GM12878 (cell line): ENCODE data around the gene ABL1. TPM values are rescaled to one million over a fixed set of nuclear protein-coding genes. Genes with fewer than 3 reads are reported as not detected.

Source experiments
- ATAC-seq: fragments of 200-7000 bp; cut with Tn5 transposase; 3 replicates; pipeline ENCODE4 v1.9.1; 2020; ENCODE audit warnings: mild to moderate bottlenecking, moderate library complexity
- BruUV-seq: library from RNA; stranded (reverse); fragments of 400-500 nt; replicated peaks from 2 replicates; lab custom pipeline; 2021; lab: Mats Ljungman, UMichigan
- CTCF ChIA-PET: fragments of 300-600 bp; sonication (Branson Sonifier 250); formaldehyde crosslinking; extraction: SDS; loops from one replicate; lab custom pipeline; 2021; ENCODE audit warnings: inconsistent platforms; lab: Yijun Ruan, JAX
- POLR2A ChIA-PET: fragments of 350-600 bp; formaldehyde crosslinking; extraction: SDS; loops from one replicate; lab custom pipeline; 2021; ENCODE audit warnings: inconsistent platforms; lab: Charles Lee
- RAD21 ChIA-PET: fragments of 300-600 bp; sonication (Branson Sonifier 250); formaldehyde crosslinking; loops from one replicate; lab custom pipeline; 2023; ENCODE audit warnings: antibody characterized with exemption; ENCODE audit not compliant: unreplicated experiment; lab: Charles Lee
- SMC1A ChIA-PET: fragments of 300-600 bp; sonication (Branson Sonifier 250); formaldehyde crosslinking; loops from one replicate; lab custom pipeline; 2023; ENCODE audit not compliant: unreplicated experiment, uncharacterized antibody; lab: Charles Lee
- DNase-seq: peaks from one replicate; pipeline ENCODE4 v3.0.0-alpha.2; 2011; ENCODE audit warnings: low read depth, low spot score
- FAIRE-seq: peaks from 3 replicates; lab custom pipeline; 2011; peaks lifted over from hg19 to GRCh38; lab: Jason Lieb, UNC
- H2AFZ ChIP-seq: 2 replicates; pipeline ENCODE4 v1.6.0; 2011; ENCODE audit warnings: low read depth, low read length, control low read depth; ENCODE audit not compliant: control insufficient read depth
- H3K27ac ChIP-seq: 2 replicates; pipeline ENCODE4 v1.5.1; 2011; ENCODE audit warnings: control low read depth; ENCODE audit not compliant: control insufficient read depth, insufficient read depth
- H3K27me3 ChIP-seq, 2 experiments: replicated peaks in 1 of 2; 2 replicates each; pipeline versions ENCODE4 v1.6.0 to v1.6.1; 2011; ENCODE audit warnings: low read length in 1 of 2; ENCODE audit not compliant: control insufficient read depth in 2 of 2, insufficient read depth in 2 of 2
- H3K36me3 ChIP-seq, 2 experiments: 2 replicates each; pipeline ENCODE4 v1.5.1; 2011; ENCODE audit warnings: low read length in 1 of 2; ENCODE audit not compliant: control insufficient read depth in 2 of 2, insufficient read depth in 2 of 2
- H3K4me1 ChIP-seq: 2 replicates; pipeline ENCODE4 v1.6.1; 2011; ENCODE audit warnings: mild to moderate bottlenecking, low read length, moderate library complexity, mixed read lengths; ENCODE audit not compliant: control insufficient read depth, insufficient read depth
- H3K4me2 ChIP-seq: 2 replicates; pipeline ENCODE4 v1.6.0; 2011; ENCODE audit warnings: control low read depth; ENCODE audit not compliant: control insufficient read depth, insufficient read depth
- H3K4me3 ChIP-seq: fragments of 200-600 bp; sonication (generic); 2 replicates; pipeline ENCODE4 v1.5.1; 2016
- H3K79me2 ChIP-seq: 2 replicates; pipeline ENCODE4 v1.6.0; 2011; ENCODE audit warnings: low read length; ENCODE audit not compliant: control insufficient read depth, insufficient read depth
- H3K9ac ChIP-seq: 2 replicates; pipeline ENCODE4 v1.8.0; 2011; ENCODE audit warnings: low read length, control low read depth, mixed read lengths; ENCODE audit not compliant: control insufficient read depth, insufficient read depth
- H3K9me3 ChIP-seq: replicated peaks from 3 replicates; pipeline ENCODE4 v1.5.1; 2011; ENCODE audit warnings: mild to moderate bottlenecking, low read length; ENCODE audit not compliant: control insufficient read depth, insufficient read depth
- H4K20me1 ChIP-seq: 2 replicates; pipeline ENCODE4 v1.6.0; 2011; ENCODE audit not compliant: control insufficient read depth, insufficient read depth
- CREB1 ChIP-seq: IDR thresholded peaks from 2 replicates; pipeline ENCODE4 v1.6.1; 2012; ENCODE audit warnings: low read depth, mild to moderate bottlenecking, inconsistent platforms
- CREM ChIP-seq: IDR thresholded peaks from 2 replicates; pipeline ENCODE4 v1.6.1; 2014; ENCODE audit warnings: antibody characterized with exemption, low read depth
- MEF2B ChIP-seq: fragments of 450-650 bp; IDR thresholded peaks from 2 replicates; pipeline ENCODE4 v1.6.1; 2018; ENCODE audit warnings: mild to moderate bottlenecking, moderate library complexity; ENCODE audit not compliant: partially characterized antibody, poor library complexity, severe bottlenecking
- NBN ChIP-seq: fragments of 450-650 bp; IDR thresholded peaks from 2 replicates; pipeline ENCODE4 v1.6.1; 2016
- NFYB ChIP-seq: IDR thresholded peaks from 2 replicates; pipeline ENCODE4 v1.6.1; 2011; ENCODE audit warnings: low read depth, mild to moderate bottlenecking, low read length, improper control_type of control experiment, moderate library complexity; ENCODE audit not compliant: insufficient read depth
- POLR2AphosphoS2 ChIP-seq: IDR thresholded peaks from 2 replicates; pipeline ENCODE4 v1.6.1; 2011; ENCODE audit warnings: low read depth, mild to moderate bottlenecking, low read length, improper control_type of control experiment, moderate library complexity
- RAD21 ChIP-seq: IDR thresholded peaks from 2 replicates; pipeline ENCODE4 v1.6.1; 2011; ENCODE audit warnings: mild to moderate bottlenecking, low read depth, low read length, moderate library complexity; ENCODE audit not compliant: insufficient read depth
- SREBF1 ChIP-seq: IDR thresholded peaks from 2 replicates; pipeline ENCODE4 v1.6.1; 2012; ENCODE audit warnings: mild to moderate bottlenecking, low read length
- WRNIP1 ChIP-seq: IDR thresholded peaks from 2 replicates; pipeline ENCODE4 v1.6.1; 2011; ENCODE audit warnings: low read depth, low read length, improper control_type of control experiment, borderline replicate concordance
- ZSCAN29 ChIP-seq: fragments of 450-650 bp; IDR thresholded peaks from 2 replicates; pipeline ENCODE4 v1.6.1; 2017; ENCODE audit warnings: mild to moderate bottlenecking, moderate library complexity
- WGBS: methylation state at CpG from one replicate; pipeline ENCODE4 v1.1.6; 2016; ENCODE audit warnings: low lambda C conversion rate; ENCODE audit not compliant: insufficient replicate concordance, insufficient coverage; ENCODE audit errors: missing lambda C conversion rate; 5-methylcytosine and 5-hydroxymethylcytosine counted together
- in situ Hi-C: fragments of 300-500 bp; cut with MboI; formaldehyde crosslinking; loops from 9 replicates; pipeline ENCODE4 v1.14.3; 2018; ENCODE audit warnings: mixed read lengths
- intact Hi-C: fragments of 100-400 bp; cut with micrococcal nuclease; formaldehyde crosslinking; loops from one replicate; pipeline ENCODE4 v1.14.2; 2022; ENCODE audit not compliant: unreplicated experiment
- polyA plus RNA-seq, 11 experiments: library from polyadenylated mRNA; depleted of rRNA in 4 of 11; unstranded in 6 of 11; stranded (reverse) in 5 of 11; fragments of >200 nt; fragmentation: Nextera tagmentation in 4 of 11; fragmentation: Illumina TruSeq in 1 of 11; extraction: Ambion mirVana in 4 of 11; extraction: Trizol in 1 of 11; gene quantifications; 1 replicate in 1 of 11; 2 replicates in 10 of 11; pipeline versions ENCODE4 v1.2.1 to v1.2.3, GENCODE V29; 2011 to 2016; ENCODE audit warnings: inconsistent platforms in 2 of 11, missing spikeins in 2 of 11, low read depth in 1 of 11
- total RNA-seq, 4 experiments: library from RNA; depleted of rRNA in 3 of 4; stranded (reverse); fragments of >200 nt in 3 of 4; fragmentation: Illumina TruSeq in 1 of 4; extraction: Trizol in 1 of 4; gene quantifications; 2 replicates each; pipeline versions ENCODE4 v1.2.1 to v1.2.3, GENCODE V29; 2013 to 2021
- TF ChIP-seq, protein P1 (sequence below): fragments of 450-650 bp; IDR thresholded peaks from 2 replicates; pipeline ENCODE4 v1.6.1; 2017; ENCODE audit warnings: antibody characterized with exemption, mild to moderate bottlenecking, moderate library complexity

Gene ABL1
- total and polyA plus RNA-seq, 10 of the 15 experiments (the other 5 are each of a cell fraction or from before 2014, with no cell fraction given), result 0.79 to 51.5 (median 16.3) TPM

DNA sequence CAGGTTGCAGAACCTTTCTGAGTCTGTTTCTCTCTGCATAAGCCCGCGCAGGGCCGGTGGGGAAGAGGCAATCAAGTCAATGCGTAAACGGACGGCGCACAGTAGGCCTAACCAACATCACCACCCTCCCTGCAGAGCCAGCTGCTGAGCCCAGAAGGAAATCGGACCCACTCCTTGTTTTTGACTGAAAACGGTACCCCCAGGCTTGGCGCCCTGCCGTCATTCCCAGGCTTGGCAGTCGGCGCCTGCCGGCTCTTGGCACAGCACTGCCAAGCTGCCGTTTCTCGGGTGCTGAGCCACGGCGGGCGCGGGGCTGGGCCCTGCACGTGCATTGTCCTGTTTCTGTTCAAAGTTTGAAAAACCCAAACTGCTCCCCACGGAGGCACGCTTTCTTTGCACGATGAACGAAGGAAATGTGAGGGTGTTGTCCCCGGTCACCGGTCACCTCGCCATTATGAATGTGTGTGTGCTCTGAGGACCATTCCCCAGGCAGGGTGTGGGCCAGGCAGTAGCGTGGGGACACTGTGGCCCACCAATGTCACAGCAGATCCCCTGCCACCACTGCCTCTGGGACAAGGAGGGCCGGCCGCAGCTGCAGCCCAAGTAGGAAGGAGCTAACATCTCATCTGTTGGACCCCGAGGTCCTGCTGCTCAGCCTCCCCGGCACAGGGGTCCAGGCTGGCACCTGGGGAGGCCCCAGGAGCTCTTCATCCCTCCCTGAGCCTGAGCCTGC lies 83.9 kb downstream of the ABL1 start (continued):
- no peak for TF ChIP-seq SREBF1
- no peak for TF ChIP-seq POLR2AphosphoS2
- TF ChIP-seq RAD21, result no peak
- no peak for TF ChIP-seq MEF2B
- no peak for TF ChIP-seq NBN
- no peak for TF ChIP-seq CREM

DNA sequence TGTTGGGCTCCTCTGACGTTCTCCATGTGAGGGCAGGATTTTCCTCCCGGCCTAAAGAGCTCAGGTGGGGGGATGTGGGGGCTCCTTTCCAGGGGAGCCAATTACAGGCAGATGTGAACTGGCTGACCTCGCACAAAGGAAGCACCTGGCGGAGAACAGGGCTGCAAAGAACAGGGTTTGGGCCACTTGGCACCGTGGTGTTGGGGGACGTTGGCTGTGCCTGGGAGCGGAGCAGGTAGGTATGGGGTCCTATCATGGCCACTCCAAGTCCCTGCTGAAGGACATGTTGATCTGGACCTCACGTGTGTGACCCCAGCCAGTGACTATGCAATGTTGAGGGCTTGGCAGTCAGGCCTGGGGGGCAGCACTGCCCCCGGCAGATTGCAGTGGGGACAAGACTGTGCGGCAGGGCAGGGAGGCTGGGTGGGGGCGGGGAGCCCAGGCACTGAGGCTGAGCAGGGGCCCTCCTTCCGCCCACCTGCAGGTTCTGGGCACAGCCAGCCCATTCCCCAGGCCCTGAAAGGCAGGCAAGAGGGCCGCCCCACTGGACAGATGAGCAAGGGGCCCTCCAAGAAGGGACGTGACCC lies 84.6 kb downstream of the ABL1 start:
- in situ Hi-C loops, result no loop called here
- no peak for DNase-seq
- Histone ChIP-seq H2AFZ (no peak overlapping the region), H4K20me1 (no peaks in the 10 kb centered on the region), H3K27me3 (no peaks in the 10 kb centered on the region; a peak in 1 of 4 replicates), H3K36me3 (no peaks in the 10 kb centered on the region), H3K27ac (no peak overlapping the region), H3K79me2 (no peaks in the 10 kb centered on the region), H3K4me2 (no peak overlapping the region), H3K4me1 (no peaks in the 10 kb centered on the region), H3K9ac (no peak overlapping the region), H3K9me3 (no peaks in the 10 kb centered on the region), H3K4me3 (no peak overlapping the region)
- intact Hi-C loops, result no loop called here
- no TSS peak for BruUV-seq
- ChIA-PET CTCF (no interaction called here), RAD21 (no interaction called here), SMC1A (no interaction called here), POLR2A (no interaction called here)
- WGBS, result 21% methylated on average over 14 of the region's 14 CpGs
- no peak for ATAC-seq
- FAIRE-seq, result no peak
- TF ChIP-seq CREB1, result no peak
- no peak for TF ChIP-seq NFYB
- TF ChIP-seq, protein P1, sequence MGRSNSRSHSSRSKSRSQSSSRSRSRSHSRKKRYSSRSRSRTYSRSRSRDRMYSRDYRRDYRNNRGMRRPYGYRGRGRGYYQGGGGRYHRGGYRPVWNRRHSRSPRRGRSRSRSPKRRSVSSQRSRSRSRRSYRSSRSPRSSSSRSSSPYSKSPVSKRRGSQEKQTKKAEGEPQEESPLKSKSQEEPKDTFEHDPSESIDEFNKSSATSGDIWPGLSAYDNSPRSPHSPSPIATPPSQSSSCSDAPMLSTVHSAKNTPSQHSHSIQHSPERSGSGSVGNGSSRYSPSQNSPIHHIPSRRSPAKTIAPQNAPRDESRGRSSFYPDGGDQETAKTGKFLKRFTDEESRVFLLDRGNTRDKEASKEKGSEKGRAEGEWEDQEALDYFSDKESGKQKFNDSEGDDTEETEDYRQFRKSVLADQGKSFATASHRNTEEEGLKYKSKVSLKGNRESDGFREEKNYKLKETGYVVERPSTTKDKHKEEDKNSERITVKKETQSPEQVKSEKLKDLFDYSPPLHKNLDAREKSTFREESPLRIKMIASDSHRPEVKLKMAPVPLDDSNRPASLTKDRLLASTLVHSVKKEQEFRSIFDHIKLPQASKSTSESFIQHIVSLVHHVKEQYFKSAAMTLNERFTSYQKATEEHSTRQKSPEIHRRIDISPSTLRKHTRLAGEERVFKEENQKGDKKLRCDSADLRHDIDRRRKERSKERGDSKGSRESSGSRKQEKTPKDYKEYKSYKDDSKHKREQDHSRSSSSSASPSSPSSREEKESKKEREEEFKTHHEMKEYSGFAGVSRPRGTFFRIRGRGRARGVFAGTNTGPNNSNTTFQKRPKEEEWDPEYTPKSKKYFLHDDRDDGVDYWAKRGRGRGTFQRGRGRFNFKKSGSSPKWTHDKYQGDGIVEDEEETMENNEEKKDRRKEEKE, result no peak
- TF ChIP-seq WRNIP1, result no peak
- no peak for TF ChIP-seq ZSCAN29
